Measurements from ENCODE around the gene PTH2R.
A peak's percentile ranks its signal among the peaks of the same experiment; 100 is the strongest.
"Not testable (repeated sequence)": the region's sequence is repeated elsewhere in the genome, so short reads cannot be mapped to it uniquely, and the experiment has no call there.

The PTH2R gene

GRCh38 chr2:208488686-208489564 lies 82.3 kb downstream of the PTH2R start:
- DNase-seq: no peak

- no peak for DNase-seq
These were observed 83.1 kb downstream of the PTH2R start for GRCh38 chr2:208489687-208490086.

- no peak for DNase-seq
These were observed 83.9 kb downstream of the PTH2R start for GRCh38 chr2:208490492-208490891.

- peak; percentile 28 to 35 for DNase-seq
These were observed 85.0 kb downstream of the PTH2R start for GRCh38 chr2:208491641-208492040.

GRCh38 chr2:208492069-208492468 lies 85.5 kb downstream of the PTH2R start:
- no peak for DNase-seq

GRCh38 chr2:208493186-208493585 lies 86.6 kb downstream of the PTH2R start:
- no peak for DNase-seq

- no peak for DNase-seq
These were observed 89.5 kb downstream of the PTH2R start for GRCh38 chr2:208496129-208496528.

- DNase-seq: no peak
These were observed 94.6 kb downstream of the PTH2R start for GRCh38 chr2:208501206-208501605.

GRCh38 chr2:208502288-208502687 lies 95.7 kb downstream of the PTH2R start:
- no peak for DNase-seq

- DNase-seq: not testable (repeated sequence)
These were observed 98.8 kb downstream of the PTH2R start for GRCh38 chr2:208505365-208505764.

GRCh38 chr2:208509586-208509985 lies 103.0 kb downstream of the PTH2R start:
- no peak for DNase-seq

- DNase-seq: no peak
These were observed 104.4 kb downstream of the PTH2R start for GRCh38 chr2:208511016-208511415.

GRCh38 chr2:208511573-208511972 lies 105.0 kb downstream of the PTH2R start:
- DNase-seq: no peak

- DNase-seq: no peak
These were observed 108.5 kb downstream of the PTH2R start for GRCh38 chr2:208515099-208515498.

- DNase-seq: not testable (repeated sequence)
These were observed 116.5 kb downstream of the PTH2R start for GRCh38 chr2:208523069-208523468.

GRCh38 chr2:208525165-208525564 lies 118.6 kb downstream of the PTH2R start:
- not testable (repeated sequence) for DNase-seq

- DNase-seq: no peak
These were observed 123.2 kb downstream of the PTH2R start for GRCh38 chr2:208529796-208530195.

- no peak for DNase-seq
These were observed 124.8 kb downstream of the PTH2R start for GRCh38 chr2:208531361-208531760.

- DNase-seq: not testable (repeated sequence)
These were observed 129.0 kb downstream of the PTH2R start for GRCh38 chr2:208535578-208535977.

- DNase-seq: no peak
These were observed 134.9 kb downstream of the PTH2R start for GRCh38 chr2:208541461-208541988.

GRCh38 chr2:208541989-208542464 lies 135.4 kb downstream of the PTH2R start:
- no peak for DNase-seq

- no peak for DNase-seq
These were observed 136.0 kb downstream of the PTH2R start for GRCh38 chr2:208542465-208543041.
